Activated naive CD4-positive, alpha-beta T cell treated with anti-CD3 and anti-CD28 coated beads for 36 hours (primary cell): Measurements from ENCODE around the gene KCP. TPM values are rescaled to one million over a fixed set of nuclear protein-coding genes. Genes with fewer than 3 reads are reported as not detected.

Source experiments
- CTCF ChIA-PET: fragments of 350-600 bp; sonication (Branson Sonifier 250); formaldehyde crosslinking; loops from one replicate; lab custom pipeline; 2021; ENCODE audit warnings: antibody characterized with exemption; lab: Charles Lee
- DNase-seq: peaks from one replicate; pipeline ENCODE4 v3.0.0-alpha.2; 2020
- H3K27ac Mint-ChIP-seq: one replicate; pipeline ENCODE4 v1.8.0; 2021; ENCODE audit warnings: mild to moderate bottlenecking, mixed read lengths
- H3K27me3 Mint-ChIP-seq: one replicate; pipeline ENCODE4 v1.8.0; 2021; ENCODE audit warnings: low read depth, mixed read lengths
- H3K36me3 Mint-ChIP-seq: one replicate; pipeline ENCODE4 v1.8.0; 2021; ENCODE audit warnings: low read depth, mixed read lengths
- H3K4me1 Mint-ChIP-seq: one replicate; pipeline ENCODE4 v1.8.0; 2021; ENCODE audit warnings: low read depth, mixed read lengths
- H3K4me3 Mint-ChIP-seq: one replicate; pipeline ENCODE4 v1.8.0; 2021; ENCODE audit warnings: mild to moderate bottlenecking, moderate library complexity, mixed read lengths
- H3K9me3 Mint-ChIP-seq: one replicate; pipeline ENCODE4 v1.8.0; 2021; ENCODE audit warnings: mixed read lengths
- intact Hi-C: fragments of 100-400 bp; cut with micrococcal nuclease; formaldehyde crosslinking; loops from one replicate; pipeline ENCODE4 v1.15.1; 2023
- total RNA-seq, 2 experiments: library from RNA; stranded (reverse); gene quantifications; one replicate each; pipeline ENCODE4 v1.2.3, GENCODE V29; 2021

Gene KCP
- total RNA-seq, 2 experiments from 2014 or later: not detected

DNA sequence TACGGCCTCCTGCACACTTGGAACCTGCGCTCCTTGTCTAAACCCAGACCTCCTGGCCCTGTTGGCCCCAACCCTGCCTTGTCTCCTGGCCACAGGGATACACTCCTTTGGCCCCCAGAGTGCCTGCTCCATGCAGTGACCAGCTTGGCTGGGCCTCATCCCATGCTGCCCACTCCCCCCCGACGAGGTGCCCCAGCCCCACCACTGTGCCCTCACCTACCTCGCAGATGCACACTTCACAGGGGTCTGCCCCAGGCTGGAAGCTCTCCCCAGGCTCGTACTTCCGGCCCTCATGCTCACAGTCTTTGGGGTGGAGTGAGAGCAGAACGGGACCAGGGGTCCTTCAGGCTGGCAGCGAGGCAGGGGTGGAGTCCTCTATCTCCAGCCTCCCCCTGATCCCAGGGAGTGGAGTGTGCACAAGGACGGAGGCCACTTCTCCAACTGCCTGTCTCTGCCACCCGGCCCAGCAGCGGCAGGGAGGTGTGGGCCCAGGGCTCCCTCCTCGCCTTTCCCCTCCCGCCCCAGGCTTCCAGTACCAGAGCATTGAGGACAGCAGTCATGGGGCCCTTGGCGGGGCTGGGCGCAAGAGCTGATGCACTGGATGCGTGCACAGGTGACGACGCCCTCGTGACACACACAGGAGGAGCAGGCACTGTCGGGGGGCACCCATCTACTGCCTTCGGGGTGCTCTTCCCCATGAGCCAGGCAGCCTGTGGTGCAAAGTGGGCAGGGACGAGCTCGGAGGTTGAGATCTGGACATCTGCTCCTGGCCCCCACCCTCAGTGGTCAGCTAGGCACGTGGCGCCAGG lies 25.7 kb downstream of the KCP start:
- intact Hi-C loops: loop anchor here (5.0 kb wide), 2 partner anchors 407 to 457 kb away; partner anchors contain the start of gene METTL2B
- no peaks in the 10 kb centered on the region for H3K9me3 Mint-ChIP-seq
- CTCF ChIA-PET: interaction anchor here (1.0 to 2.3 kb wide), 12 partner anchors 22 to 440 kb away, joined by 3 to 19 read pairs (median 5); partner anchors contain the start of gene ATP6V1F
- H3K4me1 Mint-ChIP-seq: no peaks in the 10 kb centered on the region
- DNase-seq: no peak
- no peaks in the 10 kb centered on the region for H3K36me3 Mint-ChIP-seq
- no peak overlapping the region for H3K27ac Mint-ChIP-seq
- H3K27me3 Mint-ChIP-seq: peaks cover 5% of the 10 kb centered on the region
- no peak overlapping the region for H3K4me3 Mint-ChIP-seq

DNA sequence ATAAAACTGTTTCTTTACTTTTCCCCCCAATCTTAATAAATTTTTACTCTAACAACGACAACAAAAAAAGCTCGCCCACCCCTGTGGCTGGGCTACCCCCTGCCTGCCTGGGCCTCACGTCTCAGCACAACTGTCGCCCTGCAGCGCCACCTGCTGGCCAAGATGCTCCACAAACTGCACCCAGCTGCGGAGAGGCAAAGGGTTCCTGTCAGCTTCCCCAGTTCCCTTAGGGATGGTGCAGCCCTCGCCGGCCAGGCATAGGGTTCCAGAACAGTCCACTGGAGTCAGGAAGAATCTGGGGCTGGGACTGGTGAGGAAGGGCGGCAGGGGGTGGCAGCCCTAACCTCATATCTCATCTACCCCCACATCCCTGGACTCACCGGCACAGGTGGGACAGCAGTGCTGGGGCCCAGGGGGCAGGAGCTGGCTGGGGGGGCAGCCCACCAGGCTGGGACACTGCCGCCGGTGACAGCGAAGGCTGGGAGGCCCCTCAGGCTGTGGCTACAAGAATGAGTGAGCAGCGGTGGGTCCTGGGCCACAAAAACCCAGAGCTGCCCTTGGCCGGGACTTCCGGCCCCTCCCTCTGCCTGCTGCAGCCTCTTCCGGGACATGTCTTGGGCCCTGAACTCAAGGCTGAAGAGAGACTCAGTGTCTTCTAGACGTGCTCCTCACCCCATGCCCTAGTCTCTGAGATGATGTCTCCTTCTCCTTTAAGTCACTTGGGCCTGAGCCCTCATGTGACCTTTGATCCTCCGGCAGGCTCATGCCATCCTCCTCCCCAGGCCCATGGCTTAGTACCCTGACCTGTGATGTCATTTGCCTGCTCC lies 26.7 kb downstream of the KCP start:
- H3K27ac Mint-ChIP-seq: no peak overlapping the region
- no peaks in the 10 kb centered on the region for H3K36me3 Mint-ChIP-seq
- H3K4me1 Mint-ChIP-seq: no peaks in the 10 kb centered on the region

DNA sequence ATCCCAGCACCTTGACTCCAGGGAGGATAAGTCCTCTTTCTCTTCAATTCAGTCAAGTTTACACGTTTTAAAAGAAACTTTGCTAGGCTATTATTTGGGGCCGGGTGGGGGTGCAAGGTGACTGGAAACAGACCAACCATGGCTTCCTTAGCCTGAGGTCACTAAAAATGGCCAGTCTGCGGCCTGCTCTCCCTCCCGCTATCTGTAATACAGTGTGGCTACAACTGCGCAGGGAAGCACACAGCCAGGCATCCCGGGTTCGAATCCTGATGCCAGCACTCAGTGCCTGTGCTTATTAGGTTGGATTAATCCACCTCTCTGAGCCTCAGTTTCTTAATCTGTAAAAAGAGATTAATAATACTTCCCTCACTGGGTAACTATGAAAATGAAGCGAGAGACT lies 28.4 kb downstream of the KCP start:
- no peaks in the 10 kb centered on the region for H3K9me3 Mint-ChIP-seq
- DNase-seq: no peak
- H3K36me3 Mint-ChIP-seq: no peaks in the 10 kb centered on the region
- peaks cover 2% of the 10 kb centered on the region for H3K4me1 Mint-ChIP-seq
- peaks cover 3% of the 10 kb centered on the region for H3K27me3 Mint-ChIP-seq
- H3K27ac Mint-ChIP-seq: no peak overlapping the region
- CTCF ChIA-PET: interaction anchor here (1.0 to 2.3 kb wide), 9 partner anchors 10 to 456 kb away, joined by 3 to 19 read pairs (median 6); partner anchors contain the start of gene ATP6V1F
- no peak overlapping the region for H3K4me3 Mint-ChIP-seq
- intact Hi-C loops: loop anchor here (5.0 kb wide), 2 partner anchors 405 to 455 kb away; partner anchors contain the start of gene METTL2B

More for the DNA sequence above, 26.7 kb downstream of the KCP start:
- intact Hi-C loops: loop anchor here (1.0 to 5.0 kb wide), 6 partner anchors 21 to 457 kb away; partner anchors contain the start of gene METTL2B
- DNase-seq: peak; percentile 90
- no peaks in the 10 kb centered on the region for H3K9me3 Mint-ChIP-seq
- peaks cover 3% of the 10 kb centered on the region for H3K27me3 Mint-ChIP-seq
- H3K4me3 Mint-ChIP-seq: no peak overlapping the region
- CTCF ChIA-PET: interaction anchor here (0.6 to 2.3 kb wide), 30 partner anchors 10 to 456 kb away, joined by 3 to 25 read pairs (median 4); partner anchors contain the start of gene ATP6V1F

DNA sequence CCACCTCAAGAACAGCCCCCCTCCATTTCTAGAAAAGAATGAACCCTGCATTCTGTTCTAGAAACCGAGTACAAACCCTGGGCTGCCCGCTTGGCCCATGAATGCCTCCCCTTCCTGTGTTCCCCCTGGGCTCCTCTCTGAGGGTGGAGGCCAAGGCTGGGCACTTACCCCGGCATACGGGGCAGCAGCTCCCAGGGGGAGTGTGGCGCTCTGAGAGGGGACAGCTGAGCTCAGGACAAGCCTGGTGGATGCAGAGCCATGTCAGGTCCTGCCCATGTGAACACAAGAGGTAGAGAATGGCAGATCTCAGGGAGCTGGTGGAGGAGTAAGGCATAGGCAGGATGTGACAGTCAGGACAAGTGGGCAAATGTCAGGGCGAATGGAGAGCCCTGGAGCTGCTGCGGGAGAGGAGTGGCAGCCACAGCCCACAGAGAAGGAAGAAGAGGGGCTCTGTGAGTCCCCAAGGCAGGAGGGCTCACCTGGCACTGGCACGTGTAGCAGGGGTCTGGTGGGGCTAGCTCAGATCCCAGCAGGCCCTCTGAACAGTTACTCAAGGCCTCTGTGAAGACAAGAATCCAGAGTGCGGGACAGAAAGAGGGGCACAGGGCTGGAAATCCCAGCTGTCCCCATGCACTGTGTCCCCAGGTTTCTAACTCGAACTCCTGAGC lies 28.9 kb downstream of the KCP start:
- intact Hi-C loops: loop anchor here (5.0 kb wide), 2 partner anchors 404 to 454 kb away; partner anchors contain the start of gene METTL2B
- CTCF ChIA-PET: interaction anchor here (0.5 to 1.7 kb wide), 5 partner anchors 17 to 456 kb away, joined by 3 to 4 read pairs (median 4); partner anchors contain the start of gene ATP6V1F
- no peaks in the 10 kb centered on the region for H3K36me3 Mint-ChIP-seq

DNA sequence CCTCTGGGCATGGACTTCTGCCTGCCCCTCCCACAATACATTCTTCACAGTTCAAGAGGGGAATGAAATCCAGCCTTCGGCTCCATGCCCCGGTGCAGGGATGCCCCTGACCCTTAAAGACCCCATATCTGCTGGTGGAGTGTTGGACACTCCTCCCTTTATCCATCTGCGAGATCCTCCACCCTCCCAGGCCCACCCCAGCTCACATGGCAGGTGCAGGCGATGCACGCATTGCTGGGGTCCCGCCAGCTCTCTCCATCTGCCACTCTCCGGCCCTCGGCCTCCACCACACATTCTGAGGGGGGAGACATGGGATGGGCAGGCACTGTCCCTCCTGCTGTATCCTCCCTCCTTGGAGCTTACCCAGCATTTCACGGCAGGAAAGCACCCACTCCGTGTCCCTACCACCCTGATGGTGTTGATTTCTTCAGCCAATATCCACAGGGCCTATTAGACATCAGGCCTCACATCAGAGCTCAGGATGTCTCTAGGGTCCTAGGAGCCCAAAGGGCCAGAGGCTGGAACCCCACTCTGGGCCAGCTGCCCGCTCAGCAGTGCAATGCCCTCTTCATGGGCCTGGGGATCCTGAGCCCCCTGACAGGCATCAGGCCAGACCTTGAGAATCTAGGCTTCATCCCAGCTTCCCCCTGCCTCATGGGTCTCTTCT lies 29.6 kb downstream of the KCP start:
- CTCF ChIA-PET: interaction anchor here (0.7 to 1.7 kb wide), 6 partner anchors 17 to 455 kb away, joined by 3 to 4 read pairs (median 4); partner anchors contain the start of gene ATP6V1F
- intact Hi-C loops: loop anchor here (5.0 kb wide), 2 partner anchors 404 to 454 kb away; partner anchors contain the start of gene METTL2B
- no peaks in the 10 kb centered on the region for H3K36me3 Mint-ChIP-seq
- no peak overlapping the region for H3K27ac Mint-ChIP-seq
- no peak for DNase-seq
- no peaks in the 10 kb centered on the region for H3K9me3 Mint-ChIP-seq
- H3K27me3 Mint-ChIP-seq: peaks cover 2% of the 10 kb centered on the region
- H3K4me3 Mint-ChIP-seq: no peak overlapping the region
- peaks cover 2% of the 10 kb centered on the region for H3K4me1 Mint-ChIP-seq

More for the DNA sequence above, 28.9 kb downstream of the KCP start:
- no peaks in the 10 kb centered on the region for H3K9me3 Mint-ChIP-seq
- H3K27ac Mint-ChIP-seq: no peak overlapping the region
- peaks cover 3% of the 10 kb centered on the region for H3K27me3 Mint-ChIP-seq
- no peak overlapping the region for H3K4me3 Mint-ChIP-seq
- no peak for DNase-seq
- H3K4me1 Mint-ChIP-seq: peaks cover 2% of the 10 kb centered on the region

DNA sequence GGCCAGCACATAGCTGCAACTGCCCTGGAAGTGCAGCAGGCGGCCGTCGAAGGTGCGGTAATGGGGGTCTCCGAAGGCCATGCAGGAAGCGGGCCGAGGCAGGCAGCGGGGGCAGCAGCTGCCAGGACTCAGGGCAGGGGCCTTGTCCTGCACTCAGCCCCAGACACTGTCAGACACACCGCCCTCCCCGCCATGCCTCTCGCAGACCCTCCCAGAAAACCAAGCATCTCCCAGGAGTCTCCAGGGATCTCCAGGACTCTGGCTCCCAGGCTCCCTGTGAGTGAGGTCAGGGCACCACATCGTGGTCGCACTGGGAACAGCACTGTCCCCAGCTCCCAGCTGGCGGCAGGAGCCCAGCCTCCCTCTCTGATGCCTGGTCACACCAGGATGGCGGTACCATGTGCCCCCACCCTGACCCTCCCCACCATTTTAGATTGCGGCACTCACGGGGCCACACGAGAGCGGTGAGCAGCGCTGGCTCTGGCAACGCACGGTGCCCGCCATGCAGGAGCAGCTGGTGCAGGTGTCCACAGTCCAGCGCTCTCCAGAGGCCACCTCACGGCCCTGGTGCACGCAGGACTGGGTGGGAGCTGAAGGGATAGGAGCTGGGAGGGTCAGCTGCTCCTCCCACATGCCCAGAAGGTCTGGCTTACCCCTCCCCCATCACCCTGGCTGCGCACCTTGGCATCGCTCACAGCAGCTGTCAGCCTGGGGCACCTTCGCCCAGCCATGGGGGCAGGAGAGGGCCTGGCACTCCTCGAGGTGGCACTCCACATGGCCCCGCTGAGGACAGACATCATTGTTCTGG lies 30.4 kb downstream of the KCP start:
- Mint-ChIP-seq H3K4me3 (no peak overlapping the region), H3K9me3 (no peaks in the 10 kb centered on the region), H3K27me3 (no peaks in the 10 kb centered on the region), H3K36me3 (no peaks in the 10 kb centered on the region), H3K4me1 (peaks cover 2% of the 10 kb centered on the region), H3K27ac (no peak overlapping the region)
- CTCF ChIA-PET: interaction anchor here (0.7 to 1.7 kb wide), 5 partner anchors 17 to 447 kb away, joined by 3 to 4 read pairs (median 3); no protein-coding TSS in a partner anchor
- intact Hi-C loops: loop anchor here (5.0 kb wide), 2 partner anchors 403 to 453 kb away; partner anchors contain the start of gene METTL2B
- peak; percentile 50 for DNase-seq

DNA sequence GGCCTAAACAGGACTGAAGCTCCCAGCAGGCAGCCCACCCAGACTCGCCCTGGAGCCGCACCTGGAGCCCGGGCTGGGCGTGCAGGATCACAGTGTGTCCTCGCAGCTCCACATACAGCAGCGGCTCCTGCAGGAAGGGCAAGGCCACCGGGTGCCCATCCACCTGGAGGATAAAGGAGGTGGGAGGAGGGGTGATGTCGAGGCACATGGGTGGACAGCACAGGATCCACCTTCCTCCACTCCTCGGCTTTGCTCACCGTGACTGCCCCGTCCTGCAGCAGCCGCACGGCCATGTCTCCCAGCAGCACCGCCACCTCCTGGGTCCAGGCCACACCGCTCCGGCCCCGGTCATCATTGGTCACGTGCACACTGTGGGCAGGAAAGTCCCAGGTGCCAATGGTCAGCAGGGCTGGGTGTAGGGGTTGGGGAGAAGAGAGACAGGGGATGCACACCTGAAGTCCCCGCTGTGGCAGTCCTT lies 31.0 kb downstream of the KCP start:
- Mint-ChIP-seq H3K4me1 (peaks cover 2% of the 10 kb centered on the region), H3K36me3 (no peaks in the 10 kb centered on the region), H3K4me3 (no peak overlapping the region), H3K27me3 (no peaks in the 10 kb centered on the region), H3K9me3 (no peaks in the 10 kb centered on the region), H3K27ac (no peak overlapping the region)
- intact Hi-C loops: no loop called here
- no peak for DNase-seq
- CTCF ChIA-PET: interaction anchor here (0.6 to 1.0 kb wide), 3 partner anchors 40 to 446 kb away, joined by 3 to 6 read pairs (median 4); no protein-coding TSS in a partner anchor

DNA sequence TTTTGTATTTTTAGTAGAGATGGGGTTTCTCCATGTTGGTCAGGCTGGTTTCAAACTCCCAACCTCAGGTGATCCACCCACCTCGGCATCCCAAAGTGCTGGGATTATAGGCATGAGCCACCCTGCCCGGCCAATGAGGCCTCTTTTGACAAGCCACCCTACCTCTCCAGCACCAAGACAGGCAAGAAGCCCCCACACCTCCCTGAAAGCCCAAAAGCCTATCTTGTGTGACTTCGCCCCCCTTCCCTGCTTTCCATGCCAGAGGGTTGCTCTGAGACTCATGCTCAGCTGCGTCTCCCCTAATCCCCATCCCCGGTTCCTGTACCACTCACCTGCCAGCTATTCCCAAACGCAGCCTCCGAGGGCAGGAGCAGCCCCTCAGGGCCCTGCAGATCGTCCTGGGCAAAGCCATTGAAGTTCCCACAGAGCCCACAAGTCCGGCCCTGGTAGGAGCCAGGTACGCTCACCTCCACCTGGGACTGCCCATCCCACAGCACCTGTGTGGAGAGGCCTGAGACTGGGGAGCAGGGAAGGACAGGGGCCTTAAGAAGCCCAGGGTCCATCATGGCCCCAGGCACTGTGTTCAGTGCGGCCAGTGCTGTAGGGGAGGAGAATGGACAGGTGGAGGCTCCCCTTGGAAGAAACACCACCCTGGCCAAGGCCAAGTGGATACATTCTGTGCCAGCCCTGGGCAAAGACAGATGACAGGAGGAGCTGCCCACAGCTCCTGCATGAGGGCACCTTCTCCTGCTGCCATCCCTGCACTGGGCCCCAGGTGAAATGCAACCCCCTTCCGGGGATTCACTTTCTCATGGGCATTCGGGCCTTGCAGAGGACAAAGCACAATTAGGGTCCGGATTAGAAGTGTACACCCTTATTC lies 32.0 kb downstream of the KCP start:
- CTCF ChIA-PET: interaction anchor here (0.6 kb wide), 1 partner anchor 264 kb away, joined by 6 read pairs; no protein-coding TSS in a partner anchor
- Mint-ChIP-seq H3K27ac (no peak overlapping the region), H3K4me3 (no peak overlapping the region), H3K36me3 (no peaks in the 10 kb centered on the region), H3K9me3 (no peaks in the 10 kb centered on the region), H3K4me1 (peaks cover 2% of the 10 kb centered on the region), H3K27me3 (no peaks in the 10 kb centered on the region)
- intact Hi-C loops: no loop called here
- DNase-seq: no peak

DNA sequence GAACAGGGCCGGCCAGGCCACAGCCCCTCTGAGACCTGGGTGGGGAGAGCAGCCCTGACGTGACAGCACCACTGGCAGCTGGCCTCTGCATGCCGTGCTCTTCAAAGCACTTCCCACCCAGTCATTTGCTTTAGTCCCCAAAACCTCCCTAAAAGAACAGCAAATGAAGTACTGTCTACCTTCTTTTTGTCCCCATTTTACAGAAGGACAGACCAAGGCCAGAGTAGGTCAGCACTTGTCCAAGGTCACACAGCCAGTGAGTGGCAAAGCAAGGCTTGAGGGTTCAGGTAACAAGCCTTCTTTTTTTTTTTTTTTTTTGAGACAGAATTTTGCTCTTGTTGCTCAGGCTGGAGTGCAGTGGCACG lies 32.8 kb downstream of the KCP start:
- Mint-ChIP-seq H3K9me3 (no peaks in the 10 kb centered on the region), H3K27me3 (no peaks in the 10 kb centered on the region), H3K4me3 (no peak overlapping the region), H3K36me3 (no peaks in the 10 kb centered on the region), H3K4me1 (peaks cover 2% of the 10 kb centered on the region), H3K27ac (no peak overlapping the region)
- DNase-seq: no peak
- intact Hi-C loops: no loop called here
- CTCF ChIA-PET: no interaction called here
